ENCODE measurements around the gene AIG1. TPM values are rescaled to one million over a fixed set of nuclear protein-coding genes. Genes with fewer than 3 reads are reported as not detected.

AIG1 gene
- total RNA-seq, 1 donor from 2014 or later = 27.1 TPM

- DNase-seq (ENCODE audit: extremely low read depth, low read depth, low spot score) = no peak
These were observed 288.8 kb downstream of the AIG1 start for GRCh38 chr6:143349530-143349929.

DNA sequence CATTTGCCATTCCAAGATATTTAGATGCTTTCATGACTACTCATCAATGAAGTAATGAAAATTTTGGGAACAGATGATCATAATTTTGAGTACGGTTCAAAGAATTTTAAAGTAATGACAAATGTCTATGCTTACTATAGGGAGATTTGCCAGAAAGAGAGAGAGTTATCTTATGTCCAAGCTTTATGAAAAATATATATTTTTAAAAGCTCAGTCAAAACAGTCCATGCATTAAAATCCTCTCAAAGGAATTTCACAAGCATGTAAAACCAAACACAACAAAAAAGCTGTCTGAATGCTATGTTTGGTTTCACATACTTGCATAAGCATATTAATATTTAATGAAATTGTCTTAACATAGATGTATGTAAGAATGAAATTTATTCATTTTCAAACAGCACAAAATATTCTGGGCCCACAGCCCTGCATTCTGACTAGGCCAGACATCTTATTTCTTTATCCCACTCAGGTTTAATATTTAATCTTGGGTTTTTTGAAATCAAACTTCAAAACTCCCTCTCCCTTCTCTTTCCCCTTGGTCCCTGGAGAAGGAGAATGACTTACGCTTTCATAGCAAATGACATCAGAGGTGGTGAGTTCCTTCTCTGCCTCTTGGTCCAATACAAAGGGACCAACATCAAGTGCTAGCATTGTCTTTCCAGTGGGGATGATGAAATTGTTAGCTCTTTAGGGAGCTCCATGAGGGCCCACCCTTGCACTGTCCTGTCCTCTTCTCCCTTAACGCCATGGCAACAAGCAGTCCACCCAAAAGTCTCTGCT is 295.6 kb downstream of the AIG1 start:
- no peak for DNase-seq (ENCODE audit: extremely low read depth, low read depth, low spot score)

DNA sequence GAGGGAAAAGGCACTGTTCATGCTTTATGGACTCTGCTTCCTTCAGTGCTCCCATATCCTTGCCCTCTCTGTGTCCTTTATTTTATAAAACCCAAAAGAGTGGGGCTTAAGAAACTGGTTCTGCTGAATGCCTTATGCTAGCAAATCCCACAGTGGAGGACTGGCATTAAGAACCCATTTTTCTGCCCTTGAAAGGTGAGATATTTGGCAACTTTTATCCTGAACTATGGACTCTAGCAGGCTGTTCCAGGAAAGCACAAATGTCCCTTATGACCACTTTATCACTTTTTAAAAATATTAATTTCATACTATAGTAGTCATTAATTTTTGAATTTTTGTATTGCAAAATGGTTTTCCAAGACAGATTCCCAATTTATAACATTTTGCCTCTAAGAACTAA is 296.5 kb downstream of the AIG1 start:
- DNase-seq (ENCODE audit: extremely low read depth, low read depth, low spot score) = no peak

GRCh38 chr6:143357561-143358255 is 297.0 kb downstream of the AIG1 start:
- no peak for DNase-seq (ENCODE audit: extremely low read depth, low read depth, low spot score)

DNA sequence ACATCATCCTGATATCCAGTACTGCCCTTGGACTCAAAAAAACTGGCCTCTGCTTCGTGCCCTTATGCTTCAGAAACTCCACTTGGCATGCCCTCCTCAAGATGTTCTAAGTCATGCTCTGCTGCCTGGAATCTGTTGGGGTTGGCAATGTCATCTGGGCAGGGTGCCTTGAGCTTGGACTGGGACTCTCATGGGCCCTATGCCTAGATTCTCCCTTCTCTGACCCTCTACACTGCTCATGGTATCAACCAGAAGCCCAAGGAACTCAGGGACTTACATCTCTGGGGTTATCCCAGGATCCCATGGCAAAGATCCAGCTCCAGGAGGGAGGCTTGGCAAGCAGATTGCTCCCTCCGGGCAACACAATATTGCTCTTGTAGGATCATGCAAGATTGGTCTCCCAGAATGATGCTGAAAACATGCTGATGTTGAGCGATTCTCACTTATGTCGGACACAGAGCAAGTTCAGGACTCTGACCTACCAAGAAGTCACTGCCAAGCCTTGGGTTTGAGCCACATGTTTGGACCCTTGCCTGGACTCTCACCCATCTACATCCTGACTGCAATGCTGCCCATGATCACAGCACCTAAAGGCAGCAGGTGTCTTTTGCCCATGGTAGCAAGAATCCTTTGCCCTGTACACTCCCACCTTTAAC is 301.0 kb downstream of the AIG1 start:
- DNase-seq (ENCODE audit: extremely low read depth, low read depth, low spot score) = no peak

- DNase-seq (ENCODE audit: extremely low read depth, low read depth, low spot score) = no peak
These were observed 301.5 kb downstream of the AIG1 start for GRCh38 chr6:143362192-143362558.

DNA sequence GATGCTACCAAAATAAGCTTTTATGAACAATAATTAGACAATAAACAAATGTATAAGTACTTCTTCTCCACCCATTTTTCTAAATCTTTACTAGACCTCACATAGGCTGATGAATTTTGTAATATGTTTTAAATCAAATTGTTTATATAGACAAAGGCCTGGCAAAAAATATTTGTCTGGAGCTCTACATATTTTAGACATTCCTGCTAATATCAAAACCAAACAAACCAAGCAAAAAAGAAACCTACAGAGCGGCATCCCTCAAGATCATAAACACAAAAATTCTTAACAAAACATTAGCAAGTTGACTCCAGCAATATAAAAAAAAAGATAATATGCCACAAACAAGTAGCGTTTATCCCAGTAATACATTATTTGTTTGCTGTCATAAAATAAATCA is 302.6 kb downstream of the AIG1 start:
- DNase-seq (ENCODE audit: extremely low read depth, low read depth, low spot score) = no peak

GRCh38 chr6:143368426-143368825 is 307.7 kb downstream of the AIG1 start:
- no peak for DNase-seq (ENCODE audit: extremely low read depth, low read depth, low spot score)

- DNase-seq (ENCODE audit: extremely low read depth, low read depth, low spot score) = no peak
These were observed 309.3 kb downstream of the AIG1 start for GRCh38 chr6:143369971-143370370.

- DNase-seq (ENCODE audit: extremely low read depth, low read depth, low spot score) = no peak
These were observed 310.2 kb downstream of the AIG1 start for GRCh38 chr6:143370812-143371370.

DNA sequence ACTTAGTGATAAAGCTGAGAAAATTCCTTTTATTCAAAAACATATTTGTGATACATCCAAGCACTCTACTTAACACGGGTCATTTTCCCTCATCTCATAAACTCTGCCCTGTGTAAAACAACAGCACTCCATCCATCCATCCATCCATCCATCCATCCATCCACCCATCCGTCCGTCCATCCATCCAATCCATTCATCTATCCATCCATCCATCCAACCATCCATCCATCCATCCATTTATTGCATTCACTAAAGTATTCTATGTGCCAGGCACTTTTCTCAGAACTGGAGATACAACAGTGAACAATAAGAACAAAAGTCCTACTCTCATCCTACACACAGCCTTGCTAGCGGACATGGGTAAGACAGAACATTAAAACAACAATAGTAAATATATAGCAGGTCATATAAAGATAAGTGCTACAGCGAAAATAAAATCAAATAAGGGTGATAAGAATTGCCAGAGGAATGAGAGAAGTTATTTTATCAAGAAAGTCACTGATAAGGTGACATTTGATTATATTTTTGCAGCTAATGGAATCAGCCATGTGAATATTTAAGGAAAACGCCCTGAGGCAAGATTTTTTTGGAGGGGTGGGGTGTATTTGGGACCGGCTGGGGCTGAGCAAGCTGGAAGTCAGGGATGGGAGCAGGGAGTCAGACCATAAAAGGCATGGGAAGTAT is 311.7 kb downstream of the AIG1 start:
- DNase-seq (ENCODE audit: extremely low read depth, low read depth, low spot score) = no peak

DNA sequence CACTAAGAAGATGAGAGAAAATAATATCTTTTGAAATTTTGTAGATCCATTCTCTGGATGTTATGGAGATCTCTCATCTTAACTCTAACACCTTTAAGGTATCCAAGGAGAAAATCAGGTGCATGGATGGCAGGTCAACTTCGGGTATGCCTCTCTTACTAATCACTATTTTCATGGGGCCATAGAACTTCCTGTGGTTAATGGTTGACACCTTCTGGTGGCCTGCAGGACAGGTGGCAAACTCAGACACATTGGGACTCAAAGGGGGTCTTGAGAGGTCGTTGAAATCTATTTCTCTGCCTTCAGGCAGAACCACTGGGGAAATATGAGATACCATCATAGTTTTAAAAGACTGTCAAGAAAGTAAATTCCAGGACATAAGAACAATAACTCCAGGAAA is 313.3 kb downstream of the AIG1 start:
- DNase-seq (ENCODE audit: extremely low read depth, low read depth, low spot score) = no peak

- no peak for DNase-seq (ENCODE audit: extremely low read depth, low read depth, low spot score)
These were observed 314.4 kb downstream of the AIG1 start for GRCh38 chr6:143375022-143375585.

DNA sequence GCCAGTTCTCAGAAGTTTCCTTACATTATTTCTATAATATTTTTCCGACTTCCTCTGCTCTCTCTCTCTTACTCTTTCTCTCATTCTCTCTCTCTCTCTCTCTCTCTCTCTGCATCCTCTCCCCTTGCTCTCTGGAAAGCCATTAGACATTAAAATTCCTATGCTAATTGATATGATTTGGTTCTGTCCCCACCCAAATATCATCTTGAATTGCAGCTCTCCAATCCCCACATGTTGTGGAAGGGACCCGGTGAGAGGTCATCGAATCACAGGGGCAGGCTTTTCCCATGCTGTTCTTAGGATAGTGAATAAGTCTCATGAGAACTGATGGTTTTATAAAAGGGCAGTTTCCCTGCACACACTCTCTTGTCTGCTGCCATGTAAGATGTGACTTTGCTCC is 315.7 kb downstream of the AIG1 start:
- no peak for DNase-seq (ENCODE audit: extremely low read depth, low read depth, low spot score)

GRCh38 chr6:143376861-143377260 is 316.2 kb downstream of the AIG1 start:
- no peak for DNase-seq (ENCODE audit: extremely low read depth, low read depth, low spot score)

GRCh38 chr6:143385636-143386035 is 324.9 kb downstream of the AIG1 start:
- DNase-seq (ENCODE audit: extremely low read depth, low read depth, low spot score) = no peak

GRCh38 chr6:143390278-143390677 is 329.6 kb downstream of the AIG1 start:
- DNase-seq (ENCODE audit: extremely low read depth, low read depth, low spot score) = no peak

Measured in glomerular endothelial cell (primary cell).